Measurements from ENCODE around the gene KASH5.

KASH5 gene, protein sequence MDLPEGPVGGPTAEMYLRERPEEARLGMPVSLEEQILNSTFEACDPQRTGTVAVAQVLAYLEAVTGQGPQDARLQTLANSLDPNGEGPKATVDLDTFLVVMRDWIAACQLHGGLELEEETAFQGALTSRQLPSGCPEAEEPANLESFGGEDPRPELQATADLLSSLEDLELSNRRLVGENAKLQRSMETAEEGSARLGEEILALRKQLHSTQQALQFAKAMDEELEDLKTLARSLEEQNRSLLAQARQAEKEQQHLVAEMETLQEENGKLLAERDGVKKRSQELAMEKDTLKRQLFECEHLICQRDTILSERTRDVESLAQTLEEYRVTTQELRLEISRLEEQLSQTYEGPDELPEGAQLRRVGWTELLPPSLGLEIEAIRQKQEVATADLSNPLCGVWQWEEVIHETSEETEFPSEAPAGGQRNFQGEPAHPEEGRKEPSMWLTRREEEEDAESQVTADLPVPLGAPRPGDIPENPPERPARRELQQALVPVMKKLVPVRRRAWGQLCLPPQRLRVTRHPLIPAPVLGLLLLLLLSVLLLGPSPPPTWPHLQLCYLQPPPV

GRCh38 chr19:49387936-49388372 lies at the start of gene KASH5:
Gene KASH5 (plus strand): TSS chr19:49388249. CDS start chr19:49390884, 2,635 bp downstream.
- FAIRE-seq (no peak), DNase-seq (ENCODE audit: low spot score) (no peak)

- FAIRE-seq (no peak), DNase-seq (ENCODE audit: low spot score) (no peak)
Observed at GRCh38 chr19:49338691-49339300, 49.3 kb upstream of the KASH5 start.

- FAIRE-seq, result no peak
- DNase-seq (ENCODE audit: low spot score), result no peak
Observed at GRCh38 chr19:49339301-49340068, 48.6 kb upstream of the KASH5 start.

DNA sequence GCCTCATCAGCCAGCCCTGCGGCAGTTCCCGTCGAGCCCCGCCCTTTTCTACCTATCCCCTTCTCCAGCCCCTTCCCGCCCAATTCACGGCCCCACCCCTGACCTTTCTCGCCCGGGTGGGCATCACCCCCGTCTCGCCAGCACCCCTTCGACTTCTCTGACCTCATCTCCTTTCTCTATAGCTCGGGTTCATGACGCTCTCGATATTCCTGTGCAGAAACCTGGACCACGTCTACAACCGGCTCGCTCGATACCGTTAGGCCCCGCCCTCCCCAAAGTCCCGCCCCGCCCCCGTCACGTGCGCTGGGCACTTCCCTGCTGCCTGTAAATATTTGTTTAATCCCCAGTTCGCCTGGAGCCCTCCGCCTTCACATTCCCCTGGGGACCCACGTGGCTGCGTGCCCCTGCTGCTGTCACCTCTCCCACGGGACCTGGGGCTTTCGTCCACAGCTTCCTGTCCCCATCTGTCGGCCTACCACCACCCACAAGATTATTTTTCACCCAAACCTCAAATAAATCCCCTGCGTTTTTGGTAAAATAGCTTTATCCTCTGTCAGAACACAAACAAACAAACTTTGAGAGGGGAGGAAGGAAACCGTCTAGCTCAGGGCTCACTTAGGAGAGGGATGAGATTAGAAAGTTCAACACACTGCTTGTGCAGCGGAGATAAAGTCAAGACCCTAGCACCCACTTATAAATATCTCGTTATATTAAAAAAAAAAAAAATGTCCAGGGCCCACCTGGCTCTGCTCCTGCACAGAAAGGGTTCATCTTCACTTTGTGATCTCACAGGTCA lies 47.8 kb upstream of the KASH5 start:
- FAIRE-seq (no peak), DNase-seq (ENCODE audit: low spot score) (no peak)

DNA sequence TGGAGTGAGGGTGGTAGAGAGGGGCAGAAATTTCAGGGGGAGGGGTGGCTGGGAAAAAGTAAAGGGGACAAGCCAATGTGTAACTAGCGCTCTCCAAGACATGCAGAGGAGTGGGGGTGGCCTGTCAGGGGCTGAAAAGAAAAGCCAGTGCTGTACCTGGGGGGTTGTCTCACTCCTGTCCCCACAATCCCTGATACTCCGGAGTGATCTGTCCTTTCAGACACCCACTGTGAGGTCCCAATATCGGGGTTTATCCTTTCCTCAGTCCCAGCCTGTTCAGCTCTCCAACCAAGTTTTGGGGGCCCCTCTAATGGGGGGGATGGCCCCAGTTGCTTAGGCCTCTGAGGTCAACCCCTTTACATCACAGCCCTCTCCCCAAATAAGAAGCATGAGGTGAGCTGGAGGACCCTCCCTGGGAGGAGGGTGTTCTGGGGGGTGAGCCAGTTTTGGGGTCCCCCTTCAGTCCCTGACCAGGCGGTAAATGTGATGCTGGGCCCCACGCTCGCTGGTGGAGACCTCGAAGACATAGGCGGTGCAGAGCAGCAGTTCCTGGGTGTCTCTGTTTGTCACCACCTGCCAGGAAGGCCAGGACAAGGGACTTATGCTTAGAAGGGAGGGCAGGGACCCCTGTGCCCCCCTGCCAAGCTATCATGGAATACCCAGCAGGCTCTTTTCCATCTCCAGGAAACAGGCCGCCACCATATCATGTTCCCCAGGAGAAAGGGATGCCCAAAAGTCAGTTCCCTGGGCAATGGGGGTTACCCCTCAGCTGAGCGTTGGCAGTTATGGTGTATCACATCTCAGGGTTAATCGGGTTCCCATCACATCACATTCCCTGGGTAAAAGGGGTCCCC lies 47.0 kb upstream of the KASH5 start:
- DNase-seq (ENCODE audit: low spot score) (no peak), FAIRE-seq (no peak)

- FAIRE-seq, result no peak
Observed at GRCh38 chr19:49342291-49342721, 45.7 kb upstream of the KASH5 start.

DNA sequence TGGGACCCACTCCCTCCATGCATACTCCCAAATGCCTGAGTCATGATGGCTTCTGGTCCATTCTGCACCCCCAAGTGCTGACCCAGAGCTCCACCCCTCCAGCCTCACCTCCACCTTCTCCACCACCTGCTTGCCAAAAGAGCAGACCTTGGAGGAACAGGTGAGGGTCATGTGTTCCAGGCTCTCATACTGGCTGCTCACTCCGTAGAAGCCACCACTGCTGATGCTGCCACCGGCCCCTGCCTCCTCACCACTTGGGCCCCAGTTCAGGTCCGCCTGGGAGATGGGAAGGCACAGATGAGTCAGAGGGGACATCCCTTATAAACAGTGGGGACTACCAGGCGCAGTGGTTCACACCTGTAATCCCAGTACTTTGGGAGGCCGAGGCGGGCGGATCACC lies 44.9 kb upstream of the KASH5 start:
- FAIRE-seq, result no peak
- no peak for DNase-seq (ENCODE audit: low spot score)

More at GRCh38 chr19:49342291-49342721, 45.7 kb upstream of the KASH5 start:
- DNase-seq (ENCODE audit: low spot score), result no peak

DNA sequence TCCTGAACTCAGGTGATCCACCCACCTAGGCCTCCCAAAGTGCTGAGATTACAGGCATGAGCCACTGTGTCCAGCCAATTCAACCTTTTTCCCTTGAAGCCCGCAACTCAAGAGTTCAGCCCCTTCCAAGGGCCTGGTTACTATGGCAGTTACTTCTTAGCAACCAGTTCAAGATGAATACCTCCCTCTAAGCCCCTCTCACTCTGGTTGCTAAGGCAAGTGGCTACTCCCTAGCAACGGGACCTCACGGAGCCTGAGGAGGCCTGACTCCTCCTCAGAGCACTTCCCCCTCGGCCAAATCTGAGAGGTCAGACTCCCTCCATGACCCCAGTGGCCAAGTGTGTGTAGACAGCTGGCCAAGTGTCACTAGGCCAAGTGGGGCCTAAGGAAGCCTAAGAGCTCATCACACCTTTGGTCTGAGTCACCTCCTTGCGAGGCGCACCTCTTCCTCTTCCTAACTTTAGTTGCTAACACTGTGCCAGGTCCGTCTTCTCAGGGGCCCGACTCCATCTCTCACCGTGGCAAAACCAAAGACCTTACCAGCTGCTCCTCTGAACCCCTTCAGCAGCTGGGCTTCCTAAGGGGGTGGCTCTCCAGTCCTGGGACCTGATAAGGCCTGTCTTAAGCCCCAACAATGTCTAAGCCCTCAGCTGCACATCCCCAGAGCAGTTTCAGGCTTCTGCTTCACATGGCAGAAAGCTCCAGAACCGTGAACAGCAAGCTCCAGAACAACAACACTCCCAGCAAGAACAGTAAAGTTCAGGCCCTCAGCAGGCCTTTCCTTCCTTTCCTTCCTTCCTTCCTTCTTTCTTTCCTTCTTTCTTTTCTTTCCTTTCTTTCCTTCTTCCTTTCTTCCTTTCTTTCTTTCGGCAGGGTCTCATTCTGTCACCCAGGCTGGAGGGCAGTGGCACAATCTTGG lies 43.3 kb upstream of the KASH5 start:
- FAIRE-seq (no peak), DNase-seq (ENCODE audit: low spot score) (no peak)

GRCh38 chr19:49347191-49347590 lies 40.9 kb upstream of the KASH5 start:
- FAIRE-seq (no peak), DNase-seq (ENCODE audit: low spot score) (no peak)

GRCh38 chr19:49347835-49348234 lies 40.2 kb upstream of the KASH5 start:
- DNase-seq (ENCODE audit: low spot score) (peak; percentile 31), FAIRE-seq (no peak)

DNA sequence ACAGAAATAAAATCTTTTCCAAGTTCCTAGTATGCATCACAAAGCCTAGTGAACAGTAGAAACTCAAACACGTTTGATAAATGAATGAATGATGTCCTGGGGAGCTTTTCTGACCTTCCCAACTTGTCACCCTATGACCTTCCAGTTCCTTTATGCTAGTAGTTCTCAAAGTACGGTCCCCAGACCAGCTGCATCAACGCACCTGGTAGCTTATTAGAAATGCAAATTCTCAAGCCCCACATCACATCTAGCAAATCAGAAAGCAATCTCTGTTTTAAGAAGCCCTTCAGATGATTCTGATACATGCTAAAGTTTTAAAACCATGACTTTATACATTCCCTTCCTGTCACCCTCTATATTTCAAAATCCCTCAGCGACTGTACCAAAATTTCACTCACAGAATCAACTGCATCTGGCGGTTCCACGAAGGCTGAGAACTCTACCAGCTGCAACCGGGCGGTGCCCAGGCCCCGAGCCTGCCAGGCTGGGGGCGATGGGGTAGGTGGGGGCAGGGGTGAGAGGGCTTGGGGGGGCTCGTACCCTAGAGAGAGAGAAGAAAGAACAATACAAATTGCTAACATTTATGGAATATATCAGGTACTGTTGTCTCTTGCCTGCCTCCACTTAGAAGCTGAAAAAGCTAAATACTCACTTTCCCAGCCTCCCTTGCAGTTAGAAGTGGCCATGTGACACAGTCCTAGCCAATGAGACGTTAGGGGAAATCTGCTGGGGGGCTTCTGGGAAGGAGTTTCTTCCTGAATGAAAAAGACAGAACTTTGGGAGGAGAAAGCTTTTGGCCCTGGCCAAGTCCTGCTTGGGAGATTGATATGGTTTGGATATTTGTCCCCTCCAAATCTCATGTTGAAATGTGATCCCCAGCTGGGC lies 39.5 kb upstream of the KASH5 start:
- DNase-seq (ENCODE audit: low spot score) (no peak), FAIRE-seq (no peak)

DNA sequence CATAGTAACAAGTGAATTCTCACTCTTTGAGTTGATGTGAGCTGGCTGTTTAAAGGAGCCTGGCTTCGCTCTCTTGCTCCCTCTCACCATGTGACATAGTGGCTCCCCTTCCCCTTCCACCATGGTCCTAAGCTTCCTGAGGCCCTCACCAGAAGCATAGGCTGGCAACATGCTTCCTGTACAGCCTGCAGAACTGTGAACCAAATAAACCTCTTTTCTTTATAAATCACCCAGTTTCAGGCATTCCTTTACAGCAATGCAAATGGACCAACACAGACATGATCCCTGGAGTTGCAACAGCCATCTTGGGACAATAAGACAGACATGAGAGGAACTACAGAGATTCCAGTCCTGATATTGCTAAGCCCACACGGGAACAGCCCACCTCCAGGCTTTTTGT lies 38.5 kb upstream of the KASH5 start:
- no peak for DNase-seq (ENCODE audit: low spot score)

DNA sequence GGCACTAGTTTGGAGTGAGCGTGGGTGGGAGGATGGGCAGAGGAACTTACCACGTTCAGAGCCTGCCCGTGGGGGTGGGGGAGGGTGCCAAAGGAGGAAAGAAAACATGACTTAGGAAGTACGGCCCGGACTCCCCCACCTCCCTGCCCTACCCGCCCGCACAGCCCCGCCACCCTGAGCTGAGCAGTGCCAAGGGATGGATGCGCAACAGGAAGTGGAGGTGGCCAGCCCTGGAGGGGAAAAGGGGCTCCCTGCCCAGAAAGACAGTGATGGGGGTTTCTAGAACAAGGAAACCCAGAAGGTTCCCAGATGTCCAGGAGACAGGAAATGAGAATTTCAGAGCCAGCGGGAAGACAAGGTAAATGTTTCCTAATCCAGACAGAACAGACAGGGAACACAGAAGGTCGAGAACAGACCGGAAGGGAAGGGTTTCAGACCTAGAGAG lies 32.1 kb upstream of the KASH5 start:
- FAIRE-seq, result no peak
- no peak for DNase-seq (ENCODE audit: low spot score)

More for the DNA sequence above, 38.5 kb upstream of the KASH5 start:
- no peak for FAIRE-seq

DNA sequence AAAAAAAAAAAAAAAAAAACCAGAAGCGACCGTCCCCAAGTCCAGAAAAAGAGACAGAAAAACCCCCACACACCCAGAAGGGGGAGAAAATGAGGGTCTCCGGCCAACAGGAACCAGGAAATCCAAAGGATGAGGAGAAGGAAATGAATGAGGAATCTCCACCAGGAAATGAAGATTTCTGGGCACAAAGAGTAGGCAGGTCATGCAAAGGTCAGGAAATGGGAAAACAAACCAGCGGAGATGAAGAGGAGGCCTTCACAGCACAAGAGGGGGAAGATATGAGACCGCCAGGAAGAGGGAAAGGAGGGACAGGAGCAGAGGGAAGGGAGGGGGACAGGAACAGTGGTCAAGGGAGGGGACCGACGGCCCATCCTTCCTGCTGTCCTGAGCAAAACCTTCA lies 31.7 kb upstream of the KASH5 start:
- DNase-seq (ENCODE audit: low spot score) (no peak), FAIRE-seq (no peak)

- DNase-seq (ENCODE audit: low spot score) (no peak), FAIRE-seq (no peak)
Observed at GRCh38 chr19:49357186-49357585, 30.9 kb upstream of the KASH5 start.

DNA sequence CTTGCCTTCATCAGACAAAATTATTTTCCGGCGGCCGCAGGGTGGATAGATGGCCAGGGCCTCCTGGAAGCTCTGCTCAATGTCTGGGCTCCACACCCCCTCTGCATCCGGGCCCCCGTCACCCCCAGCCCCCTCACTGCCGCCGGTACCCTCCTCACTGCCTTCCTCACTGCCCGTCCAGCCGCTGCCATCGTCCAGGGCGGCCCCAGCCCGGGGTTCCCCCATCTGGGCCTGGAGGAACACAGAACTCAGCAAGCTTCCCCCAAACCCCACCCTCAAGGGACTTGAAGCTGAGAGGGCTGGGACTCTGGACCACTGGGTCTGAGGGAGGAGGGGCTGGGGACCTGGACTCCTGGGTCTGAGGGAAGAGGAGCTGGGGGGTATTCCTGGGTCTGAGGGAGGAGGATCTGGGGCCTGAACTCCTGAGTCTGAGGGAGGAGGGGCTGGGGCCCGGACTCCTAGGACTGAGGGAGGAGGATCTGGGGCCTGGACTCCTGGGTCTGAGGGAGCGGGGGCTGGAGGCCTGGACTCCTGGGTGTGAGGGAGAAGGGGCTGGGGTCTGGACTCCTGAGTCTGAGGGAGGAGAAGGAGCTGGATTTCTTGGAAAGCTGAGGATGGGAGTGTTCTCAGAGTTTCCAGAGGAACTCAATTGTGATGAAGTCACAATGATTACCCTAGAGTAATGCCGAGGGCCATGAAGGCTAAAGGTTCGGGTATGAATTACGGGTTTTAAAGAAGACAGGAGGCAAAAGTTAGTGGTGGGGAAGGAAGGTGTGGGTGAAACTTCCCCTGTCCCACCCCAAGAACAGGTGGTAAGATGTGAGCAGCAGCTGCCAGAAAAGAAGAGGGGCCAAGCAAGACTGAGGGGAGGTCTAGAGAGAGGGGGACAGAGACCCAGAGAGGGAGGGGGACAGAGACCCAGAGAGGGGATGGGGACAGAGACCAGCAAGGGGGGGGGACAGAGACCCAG lies 27.9 kb upstream of the KASH5 start:
- DNase-seq (ENCODE audit: low spot score) (no peak), FAIRE-seq (no peak)

Data from RCC 7860 (cell line).